ENCODE measurements around the gene A1BG. TPM values are rescaled to one million over a fixed set of nuclear protein-coding genes. Genes with fewer than 3 reads are reported as not detected.

A1BG gene
- total RNA-seq, 2 donors from 2014 or later, result 6.2 to 11.5 TPM

- DNase-seq (no peak), ATAC-seq (no peak)
- Histone ChIP-seq H3K27ac (no peak overlapping the region), H3K4me1 (no peaks in the 10 kb centered on the region), H3K27me3 (no peaks in the 10 kb centered on the region), H3K36me3 (replicated peaks in 1 of 2; ENCODE audit: insufficient read depth in 1 of 2, low read depth in 2 of 2) (peaks cover 0 to 14% of the 10 kb centered on the region in 2 donors), H3K4me3 (no peak overlapping the region), H3K9me3 (no peaks in the 10 kb centered on the region)
- intact Hi-C loops (cut with DNase I), result no loop called here
- TF ChIP-seq POLR2A (IDR thresholded peaks at IDR 0.05), result no peak
- TF ChIP-seq, protein P1, sequence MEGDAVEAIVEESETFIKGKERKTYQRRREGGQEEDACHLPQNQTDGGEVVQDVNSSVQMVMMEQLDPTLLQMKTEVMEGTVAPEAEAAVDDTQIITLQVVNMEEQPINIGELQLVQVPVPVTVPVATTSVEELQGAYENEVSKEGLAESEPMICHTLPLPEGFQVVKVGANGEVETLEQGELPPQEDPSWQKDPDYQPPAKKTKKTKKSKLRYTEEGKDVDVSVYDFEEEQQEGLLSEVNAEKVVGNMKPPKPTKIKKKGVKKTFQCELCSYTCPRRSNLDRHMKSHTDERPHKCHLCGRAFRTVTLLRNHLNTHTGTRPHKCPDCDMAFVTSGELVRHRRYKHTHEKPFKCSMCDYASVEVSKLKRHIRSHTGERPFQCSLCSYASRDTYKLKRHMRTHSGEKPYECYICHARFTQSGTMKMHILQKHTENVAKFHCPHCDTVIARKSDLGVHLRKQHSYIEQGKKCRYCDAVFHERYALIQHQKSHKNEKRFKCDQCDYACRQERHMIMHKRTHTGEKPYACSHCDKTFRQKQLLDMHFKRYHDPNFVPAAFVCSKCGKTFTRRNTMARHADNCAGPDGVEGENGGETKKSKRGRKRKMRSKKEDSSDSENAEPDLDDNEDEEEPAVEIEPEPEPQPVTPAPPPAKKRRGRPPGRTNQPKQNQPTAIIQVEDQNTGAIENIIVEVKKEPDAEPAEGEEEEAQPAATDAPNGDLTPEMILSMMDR (IDR thresholded peaks at IDR 0.05), result no peak
- WGBS, 2 donors, result 94 to 98% methylated on average over 7 of the region's 7 CpGs
Observed at GRCh38 chr19:58296104-58296503, 57.2 kb downstream of the A1BG start.

Small RNA genes lying within 50 kb of the gene (microRNA-seq; reads per million reads assigned to microRNA genes)
- 0 reads per million in 2 donors for gene MIR4754 (ENCODE audit: borderline number of aligned reads in 2 of 2, borderline replicate concordance in 2 of 2)
- gene MIR6806 (ENCODE audit: borderline number of aligned reads in 2 of 2, borderline replicate concordance in 2 of 2), result 0 to 0.45 reads per million in 2 donors

Small RNA genes lying within 50 kb of the gene (small RNA-seq; reads per million reads assigned to genes)
- not detected for gene MIR4754
- not detected for gene MIR6806
- 1.6 reads per million, percentile 63 among the genes with 10 or more reads in this experiment for gene RNA5SP473

Other genes starting within 250 kb of the A1BG start
- gene ZNF329, start 202.7 kb downstream of the A1BG start, total RNA-seq, result 1 to 10 TPM; 2.6 to 4.6 TPM
- gene ZNF274, start 170.4 kb downstream of the A1BG start, total RNA-seq, result 10 to 100 TPM; 15.6 to 31.6 TPM
- gene ZNF544, start 124.6 kb downstream of the A1BG start, total RNA-seq, result 10 to 100 TPM in 1 of 2 donors, 1 to 10 TPM in 1; 9.9 to 17.1 TPM
- gene ZNF8, start 74.5 kb downstream of the A1BG start, total RNA-seq, result 1 to 10 TPM; 3.6 to 4.6 TPM
- gene ERVK3-1, start 48.1 kb downstream of the A1BG start, total RNA-seq, result 10 to 100 TPM; 39.6 to 54.2 TPM
- gene ZSCAN22, start 26.5 kb downstream of the A1BG start, total RNA-seq, result 1 to 10 TPM in 1 of 2 donors, under 1 TPM in 1; 0.99 to 3.1 TPM
- gene ZNF497, start 9.3 kb upstream of the A1BG start, total RNA-seq, result 1 to 10 TPM; 4.6 to 4.7 TPM
- 10 to 100 TPM in 1 of 2 donors, 1 to 10 TPM in 1; 7.3 to 15.2 TPM for gene ZNF837, start 27.5 kb upstream of the A1BG start, total RNA-seq
- gene RPS5, start 33.8 kb upstream of the A1BG start, total RNA-seq, result 1,000 to 10,000 TPM in 1 of 2 donors, 100 to 1,000 TPM in 1; 577 to 1,133 TPM
- gene RNF225, start 42.2 kb upstream of the A1BG start, total RNA-seq, result not detected
- gene ZNF584, start 55.2 kb upstream of the A1BG start, total RNA-seq, result 10 to 100 TPM in 1 of 2 donors, 1 to 10 TPM in 1; 4.9 to 11.5 TPM
- gene ZNF132, start 86.7 kb upstream of the A1BG start, total RNA-seq, result 1 to 10 TPM; 3.4 to 5.9 TPM
- gene ZNF324B, start 98.1 kb upstream of the A1BG start, total RNA-seq, result 1 to 10 TPM; 4.6 to 8.6 TPM
- gene ZNF324, start 113.6 kb upstream of the A1BG start, total RNA-seq, result 10 to 100 TPM in 1 of 2 donors, 1 to 10 TPM in 1; 9.9 to 13.2 TPM
- gene ZNF446, start 122.9 kb upstream of the A1BG start, total RNA-seq, result 10 to 100 TPM in 1 of 2 donors, 1 to 10 TPM in 1; 8.2 to 10.4 TPM
- 1 to 10 TPM; 5.4 to 9.9 TPM for gene SLC27A5, start 158.5 kb upstream of the A1BG start, total RNA-seq
- 10 to 100 TPM in 1 of 2 donors, 1 to 10 TPM in 1; 9.9 to 12.9 TPM for gene ZBTB45, start 166.3 kb upstream of the A1BG start, total RNA-seq
- gene TRIM28, start 190.6 kb upstream of the A1BG start, total RNA-seq, result 100 to 1,000 TPM; 244 to 273 TPM
- 10 to 100 TPM; 22.7 to 66.4 TPM for gene CHMP2A, start 201.6 kb upstream of the A1BG start, total RNA-seq
- gene UBE2M, start 205.1 kb upstream of the A1BG start, total RNA-seq, result 10 to 100 TPM; 10.5 to 11.7 TPM
- gene MZF1, start 219.8 kb upstream of the A1BG start, total RNA-seq, result 10 to 100 TPM; 31.4 to 59.3 TPM